Measurements from ENCODE around the gene SEBOX. TPM values are rescaled to one million over a fixed set of nuclear protein-coding genes. Genes with fewer than 3 reads are reported as not detected.

Gene SEBOX
- total RNA-seq, 2 donors from 2014 or later: not detected

GRCh38 chr17:28346746-28347246, 18.2 kb downstream of the SEBOX start:
- Histone ChIP-seq H3K27ac (no peak overlapping the region), H3K36me3 (peaks cover 6 to 11% of the 10 kb centered on the region in 2 donors)

GRCh38 chr17:28346199-28346580, 18.8 kb downstream of the SEBOX start:
- intact Hi-C loops (cut with DNase I): no loop called here
- Histone ChIP-seq H3K27ac (no peak overlapping the region), H3K9me3 (no peaks in the 10 kb centered on the region), H3K4me1 (replicated peaks) (no peaks in the 10 kb centered on the region), H3K27me3 (replicated peaks; ENCODE audit: insufficient read depth) (no peaks in the 10 kb centered on the region), H3K4me3 (no peak overlapping the region), H3K36me3 (peaks cover 8 to 17% of the 10 kb centered on the region in 2 donors)
- DNase-seq (ENCODE audit: low spot score): no peak
- no peak for TF ChIP-seq POLR2AphosphoS5 (IDR thresholded peaks at IDR 0.05)
- TF ChIP-seq POLR2A (IDR thresholded peaks at IDR 0.05): no peak
- TF ChIP-seq CTCF (IDR thresholded peaks at IDR 0.05): no peak
- WGBS: 75% methylated on average over 2 of the region's 2 CpGs

More at GRCh38 chr17:28346746-28347246, 18.2 kb downstream of the SEBOX start:
- DNase-seq (ENCODE audit: low spot score): no peak
- Histone ChIP-seq H3K9me3 (no peaks in the 10 kb centered on the region), H3K27me3 (replicated peaks; ENCODE audit: insufficient read depth) (no peaks in the 10 kb centered on the region), H3K4me1 (replicated peaks) (no peaks in the 10 kb centered on the region), H3K4me3 (no peak overlapping the region)
- intact Hi-C loops (cut with DNase I): no loop called here
- WGBS: 54% methylated on average over 7 of the region's 7 CpGs
- TF ChIP-seq CTCF (IDR thresholded peaks at IDR 0.05): peak in 1 of 4 experiments; percentile 9
- peak; percentile 4 for TF ChIP-seq POLR2AphosphoS5 (IDR thresholded peaks at IDR 0.05)
- no peak for TF ChIP-seq POLR2A (IDR thresholded peaks at IDR 0.05)

GRCh38 chr17:28345419-28346198, 19.4 kb downstream of the SEBOX start:
- TF ChIP-seq CTCF (IDR thresholded peaks at IDR 0.05): no peak
- WGBS: 54% methylated on average over 13 of the region's 13 CpGs
- peaks cover 12 to 21% of the 10 kb centered on the region in 2 donors for H3K36me3 ChIP-seq

GRCh38 chr17:28344435-28344901, 20.5 kb downstream of the SEBOX start:
- 92% methylated on average over 19 of the region's 19 CpGs for WGBS
- H3K27ac ChIP-seq: no peak overlapping the region
- TF ChIP-seq POLR2A (IDR thresholded peaks at IDR 0.05): no peak
- TF ChIP-seq POLR2AphosphoS5 (IDR thresholded peaks at IDR 0.05): no peak
- TF ChIP-seq CTCF (IDR thresholded peaks at IDR 0.05): no peak
- intact Hi-C loops (cut with DNase I): no loop called here
- H3K4me1 ChIP-seq (replicated peaks): no peaks in the 10 kb centered on the region
- H3K4me3 ChIP-seq: no peak overlapping the region
- no peaks in the 10 kb centered on the region for H3K9me3 ChIP-seq
- no peaks in the 10 kb centered on the region for H3K27me3 ChIP-seq (replicated peaks; ENCODE audit: insufficient read depth)
- H3K36me3 ChIP-seq: peaks cover 12 to 30% of the 10 kb centered on the region in 2 donors
- DNase-seq (ENCODE audit: low spot score): no peak

More at GRCh38 chr17:28345419-28346198, 19.4 kb downstream of the SEBOX start:
- no peak for DNase-seq (ENCODE audit: low spot score)
- intact Hi-C loops (cut with DNase I): no loop called here
- H3K9me3 ChIP-seq: no peaks in the 10 kb centered on the region
- H3K4me3 ChIP-seq: no peak overlapping the region
- no peaks in the 10 kb centered on the region for H3K27me3 ChIP-seq (replicated peaks; ENCODE audit: insufficient read depth)
- no peak overlapping the region for H3K27ac ChIP-seq
- H3K4me1 ChIP-seq (replicated peaks): no peaks in the 10 kb centered on the region

GRCh38 chr17:28344011-28344410, 21.0 kb downstream of the SEBOX start:
- Histone ChIP-seq H3K27me3 (replicated peaks; ENCODE audit: insufficient read depth) (no peaks in the 10 kb centered on the region), H3K4me1 (replicated peaks) (no peaks in the 10 kb centered on the region), H3K4me3 (no peak overlapping the region), H3K9me3 (no peaks in the 10 kb centered on the region), H3K27ac (no peak overlapping the region), H3K36me3 (peaks cover 12 to 30% of the 10 kb centered on the region in 2 donors)
- no peak for DNase-seq (ENCODE audit: low spot score)
- 84% methylated on average over 9 of the region's 9 CpGs for WGBS
- intact Hi-C loops (cut with DNase I): no loop called here
- no peak for TF ChIP-seq POLR2A (IDR thresholded peaks at IDR 0.05)
- no peak for TF ChIP-seq POLR2AphosphoS5 (IDR thresholded peaks at IDR 0.05)
- no peak for TF ChIP-seq CTCF (IDR thresholded peaks at IDR 0.05)

Data from prostate gland (tissue), 2 donors.